Sigmoid colon (tissue), 4 donors: ENCODE measurements around the gene MPST.

ENCODE experiments used
- CTCF ChIP-seq, 4 experiments: fragments of 450-650 bp in 3 of 4; fragments of 200-600 bp in 1 of 4; IDR thresholded peaks; one replicate each; pipeline ENCODE4 v1.5.1; 2016 to 2019; ENCODE audit warnings: antibody characterized with exemption in 4 of 4, mild to moderate bottlenecking in 3 of 4, moderate library complexity in 2 of 4
- EP300 ChIP-seq, 4 donors: sonication (generic); formaldehyde crosslinking; IDR thresholded peaks; one replicate each; pipeline ENCODE4 v1.6.1; 2017; ENCODE audit warnings: antibody characterized with exemption in 4 of 4
- POLR2A ChIP-seq, 2 donors: fragments of 450-650 bp; IDR thresholded peaks; one replicate each; pipeline ENCODE4 v1.6.1; 2016; ENCODE audit warnings: antibody characterized with exemption in 2 of 2, mild to moderate bottlenecking in 2 of 2, moderate library complexity in 2 of 2

DNA sequence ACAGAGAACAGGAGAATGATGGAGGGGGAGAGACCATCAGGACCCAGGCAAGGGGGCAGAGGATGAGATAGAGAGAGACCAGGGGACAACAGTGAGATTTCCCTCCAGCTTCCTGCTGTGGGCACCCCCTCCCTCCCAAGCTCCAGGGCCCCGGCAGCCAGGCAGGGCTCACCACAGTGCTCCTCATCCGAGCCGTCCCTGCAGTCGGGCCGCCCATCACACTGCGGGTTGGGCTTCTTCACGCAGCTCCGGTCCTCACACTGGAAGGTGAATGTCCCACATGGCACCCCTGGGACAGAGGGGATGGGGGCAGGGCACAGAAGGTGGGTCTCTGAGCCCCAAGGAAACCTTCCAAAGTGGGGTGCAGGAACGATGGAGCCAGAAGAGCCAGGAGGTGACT, 51.2 kb downstream of the MPST start:
- TF ChIP-seq CTCF (IDR thresholded peaks at IDR 0.05) (no peak), POLR2A (IDR thresholded peaks at IDR 0.05) (no peak), EP300 (IDR thresholded peaks at IDR 0.05) (no peak)
